NCI-H774 (cell line): ENCODE results near the gene MVB12B.

Source experiments
- DNase-seq: peaks from one replicate; lab custom pipeline; 2025; lab: John Stamatoyannopoulos, UW

MVB12B gene

GRCh38 chr9:126331964-126332748 lies 5.5 kb downstream of the MVB12B start:
- no peak for DNase-seq

GRCh38 chr9:126334721-126335621 lies 8.3 kb downstream of the MVB12B start:
- no peak for DNase-seq

DNA sequence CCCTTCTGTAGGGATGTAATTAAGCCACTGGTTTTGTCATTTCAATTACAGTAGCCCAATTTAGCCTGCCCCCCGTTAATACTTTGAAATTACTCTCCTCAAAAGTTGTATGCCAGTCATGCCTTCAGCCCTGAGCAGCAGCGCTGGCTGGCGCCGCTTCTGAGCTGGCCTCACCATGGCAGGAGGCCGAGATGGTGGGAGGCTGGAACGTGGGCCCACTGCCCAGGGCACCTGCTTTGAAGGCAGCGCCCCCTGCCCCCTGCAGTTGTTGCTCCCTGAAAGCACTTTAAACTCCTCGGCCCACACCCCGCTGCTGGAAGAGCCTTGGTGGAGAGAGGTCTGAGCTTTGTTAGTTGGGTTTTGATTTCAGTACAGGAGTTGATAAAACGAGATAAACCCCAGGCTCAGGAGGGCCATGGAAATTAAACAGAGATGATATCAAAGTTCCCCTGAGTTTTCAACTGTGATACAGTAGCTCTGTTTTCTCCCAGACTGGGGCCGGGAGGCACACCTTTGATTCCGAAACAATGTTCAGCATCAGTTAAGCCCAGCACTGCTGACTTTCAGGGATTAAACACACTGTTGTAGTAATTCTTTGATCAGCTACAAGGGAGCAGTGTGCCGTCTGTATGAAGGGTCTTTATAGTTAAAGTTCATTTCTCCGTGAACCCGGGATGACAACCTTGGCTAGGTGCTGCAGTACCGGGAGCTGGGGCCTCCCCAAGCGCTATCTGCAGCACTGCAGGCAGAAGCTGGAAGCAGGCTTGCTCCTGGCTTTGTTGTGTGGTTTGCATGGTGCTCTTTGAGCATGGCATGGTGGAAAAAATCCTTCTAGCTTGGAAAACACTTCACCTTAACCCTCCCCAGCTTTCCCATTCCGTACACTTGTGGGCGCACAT lies 9.5 kb downstream of the MVB12B start:
- DNase-seq: no peak

GRCh38 chr9:126336736-126337325 lies 10.2 kb downstream of the MVB12B start:
- no peak for DNase-seq

- no peak for DNase-seq
Observed at GRCh38 chr9:126337729-126338372, 11.2 kb downstream of the MVB12B start.

DNA sequence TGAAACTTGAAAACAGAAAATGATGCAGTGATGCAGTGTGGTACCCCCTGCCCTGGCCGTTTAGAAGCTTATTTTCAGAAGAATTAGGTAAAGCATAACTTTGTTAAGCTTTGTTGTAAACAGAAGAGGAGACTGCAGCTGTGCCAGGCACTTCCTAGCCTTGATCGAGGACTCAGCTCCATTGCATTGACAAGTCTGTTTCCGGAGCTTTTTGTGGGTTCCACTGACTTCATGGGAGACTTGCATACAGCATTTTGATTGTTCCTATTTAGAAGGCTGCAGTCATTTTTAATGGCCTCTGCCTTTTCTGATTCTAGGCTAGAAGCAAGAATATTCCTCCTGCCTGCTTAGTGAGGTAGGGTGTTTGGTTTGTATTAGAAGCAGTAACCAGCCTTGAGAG lies 12.3 kb downstream of the MVB12B start:
- no peak for DNase-seq

DNA sequence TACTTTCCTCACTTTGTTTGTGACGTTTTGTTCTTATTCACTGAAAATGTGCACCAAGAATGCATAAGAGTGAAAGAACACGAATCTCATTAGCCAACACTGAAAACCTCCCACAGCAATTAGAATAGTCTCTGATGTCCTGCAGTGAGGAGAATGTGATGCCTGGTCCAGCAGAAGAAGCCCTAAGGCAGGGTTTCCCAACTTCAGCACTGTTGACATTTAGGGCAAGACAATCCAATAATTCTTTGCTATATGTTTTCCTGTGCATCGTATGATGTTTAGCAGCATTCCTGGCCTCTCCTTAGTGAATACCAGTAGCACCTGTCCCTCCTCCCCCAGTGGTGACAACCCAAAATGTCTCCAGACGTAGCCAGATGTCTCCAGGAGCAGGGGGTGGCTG lies 14.8 kb downstream of the MVB12B start:
- no peak for DNase-seq

DNA sequence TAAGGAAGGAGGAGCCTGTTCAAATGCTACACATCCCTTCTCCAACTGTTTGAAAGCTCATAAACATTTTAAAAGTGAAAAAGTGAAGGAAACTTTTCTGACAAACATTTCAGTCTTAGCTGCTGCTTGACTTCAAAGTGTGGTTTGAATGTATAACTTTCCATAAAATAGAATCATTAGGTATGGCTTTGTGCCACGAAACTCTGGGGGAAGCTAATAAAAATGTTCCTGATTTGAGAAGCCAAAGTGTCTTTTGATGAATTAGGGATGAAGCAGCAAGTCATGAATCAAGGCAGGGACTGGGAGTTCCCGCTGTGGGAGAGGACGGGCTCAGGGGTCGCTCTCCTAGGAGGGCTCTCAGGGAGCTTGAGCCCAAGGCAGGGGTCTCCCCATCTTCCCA lies 15.3 kb downstream of the MVB12B start:
- no peak for DNase-seq

DNA sequence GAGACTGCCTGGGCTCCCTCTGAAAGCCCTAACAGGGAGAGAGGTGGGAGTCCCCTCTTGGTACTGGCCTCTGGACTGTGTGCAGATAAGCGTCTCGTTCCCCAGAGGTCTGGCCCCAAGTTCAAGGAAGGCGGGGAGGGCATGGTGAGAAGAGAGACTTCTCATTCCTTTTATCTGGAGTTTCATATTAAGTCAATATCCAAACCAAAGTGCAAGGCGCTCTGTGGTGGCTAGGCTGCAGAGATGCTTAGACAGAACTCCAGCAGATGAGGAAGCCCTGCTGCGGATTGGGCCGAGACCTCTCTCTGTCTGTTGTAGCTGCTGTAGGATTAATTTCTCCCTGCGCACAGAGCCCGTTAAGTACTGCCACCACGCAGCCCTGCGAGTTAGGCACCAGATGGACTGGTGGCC lies 16.0 kb downstream of the MVB12B start:
- no peak for DNase-seq

DNA sequence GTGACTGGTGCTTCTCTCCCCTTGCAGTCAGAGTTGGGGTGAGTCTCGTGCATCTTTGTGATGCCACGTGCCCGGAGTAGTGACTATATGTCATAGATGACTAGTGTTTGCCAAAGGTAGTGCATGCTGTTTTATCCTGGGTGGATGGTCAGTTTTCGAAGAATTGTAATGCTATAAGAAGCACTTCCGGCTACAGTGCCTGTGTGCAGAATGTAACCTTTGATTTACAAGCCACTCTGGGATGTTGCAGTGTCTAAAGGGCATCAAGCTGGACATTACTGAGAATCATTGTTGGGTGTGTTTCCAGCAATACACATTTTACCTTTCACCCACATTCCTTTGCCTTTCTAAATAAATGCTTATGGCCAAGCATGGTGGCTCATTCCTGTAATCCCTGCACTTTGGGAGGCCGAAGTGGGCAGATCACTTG lies 16.7 kb downstream of the MVB12B start:
- no peak for DNase-seq

DNA sequence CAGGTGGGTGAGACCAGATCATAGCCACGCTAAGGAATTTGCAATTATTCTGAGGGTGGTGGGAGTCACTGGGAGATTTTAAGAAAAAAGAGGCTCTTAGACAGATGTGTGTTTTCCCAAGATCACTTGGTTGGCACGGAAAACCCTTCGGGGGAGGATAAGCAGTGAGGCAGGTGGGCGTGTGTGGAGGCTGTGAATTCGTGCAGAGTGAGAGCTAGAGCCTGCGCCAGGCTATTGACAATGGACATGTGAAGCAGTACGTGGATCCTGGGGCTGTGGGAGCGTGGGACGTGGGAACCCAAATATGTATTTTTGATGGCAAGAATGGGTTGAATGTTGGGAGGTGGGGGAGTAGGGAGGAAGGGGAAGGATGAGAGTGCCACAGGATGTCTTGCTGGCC lies 19.4 kb downstream of the MVB12B start:
- DNase-seq: no peak

DNA sequence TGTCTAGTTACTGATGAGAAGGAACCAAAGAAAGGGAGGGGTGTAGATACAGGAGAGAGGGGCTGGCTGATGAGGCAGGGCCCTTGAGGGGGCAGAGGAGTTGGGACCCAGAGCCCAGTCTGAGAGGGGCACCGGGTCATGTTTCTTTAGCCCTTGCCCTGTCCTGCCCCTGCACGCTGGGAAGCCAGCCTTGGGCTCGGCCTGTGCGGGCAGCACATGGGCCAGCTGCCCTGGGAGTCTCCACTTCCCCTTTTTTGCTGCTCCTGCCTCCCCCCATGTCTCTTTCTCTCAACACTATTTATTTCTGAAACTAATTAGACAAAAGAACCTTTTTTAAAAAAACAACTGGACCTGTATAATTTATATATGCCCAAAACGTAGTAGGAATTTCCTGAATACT lies 20.5 kb downstream of the MVB12B start:
- DNase-seq: no peak

- no peak for DNase-seq
Observed at GRCh38 chr9:126347911-126348760, 21.5 kb downstream of the MVB12B start.

- no peak for DNase-seq
Observed at GRCh38 chr9:126348911-126349550, 22.4 kb downstream of the MVB12B start.

- DNase-seq: no peak
Observed at GRCh38 chr9:126354887-126355770, 28.5 kb downstream of the MVB12B start.

GRCh38 chr9:126357074-126357473 lies 30.4 kb downstream of the MVB12B start:
- peak; percentile 56 for DNase-seq

DNA sequence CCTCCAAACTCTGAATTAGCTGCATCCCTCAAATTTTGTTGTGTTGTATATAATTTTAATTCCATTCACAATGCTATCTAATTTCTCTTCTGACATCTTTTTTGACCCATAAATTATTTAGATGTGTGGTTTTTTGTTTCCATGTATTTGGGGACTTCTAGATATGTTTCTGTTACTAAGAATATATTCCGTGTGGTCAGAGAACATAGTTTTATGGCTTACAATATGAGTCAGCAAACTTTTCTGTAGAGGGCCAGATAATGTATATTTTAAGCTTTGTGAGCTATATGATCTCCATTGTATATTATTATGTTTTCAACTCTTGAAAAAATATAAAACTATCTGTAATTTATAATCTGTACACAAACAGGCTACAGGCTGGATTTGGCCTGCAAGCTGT lies 33.4 kb downstream of the MVB12B start:
- DNase-seq: no peak

DNA sequence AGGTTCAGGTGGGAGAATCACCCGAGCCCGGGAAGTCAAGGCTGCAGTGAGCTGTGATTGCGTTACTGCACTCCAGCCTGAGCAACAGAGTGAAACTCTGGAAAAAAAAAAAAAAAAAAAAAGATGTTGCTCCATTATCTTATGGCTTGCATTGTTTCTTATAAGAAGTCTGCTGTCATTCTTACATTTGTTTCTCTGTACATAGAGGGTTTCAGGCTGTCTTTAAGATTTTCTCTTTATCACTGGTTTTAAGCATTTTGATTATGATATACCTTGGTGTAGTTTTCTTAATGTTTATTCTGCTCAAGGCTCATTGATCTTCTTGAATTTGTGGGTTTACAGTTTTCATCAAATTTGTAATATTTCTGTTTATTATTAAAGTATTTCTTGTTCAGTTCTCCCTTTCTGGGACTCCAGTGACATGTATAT lies 35.2 kb downstream of the MVB12B start:
- no peak for DNase-seq

DNA sequence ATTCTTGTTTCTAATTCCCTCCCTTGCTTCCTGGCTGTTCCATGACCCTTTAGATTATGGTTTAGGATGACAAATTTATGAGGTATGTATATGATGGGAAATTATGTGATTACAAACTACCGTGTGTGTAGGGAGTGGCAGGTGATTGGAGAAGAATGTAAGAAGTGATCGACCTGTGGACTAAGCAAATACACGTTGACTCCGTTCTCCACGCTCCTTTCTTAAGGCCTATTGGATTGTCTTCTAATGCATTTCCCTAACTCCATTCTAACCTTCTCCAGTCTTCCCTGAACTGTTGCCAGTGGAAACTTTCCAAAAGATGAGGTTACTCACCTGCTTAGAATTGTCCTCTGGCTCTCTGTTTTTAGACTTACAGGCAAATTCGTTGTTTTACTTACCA lies 36.6 kb downstream of the MVB12B start:
- no peak for DNase-seq
